ENCODE results near the gene CLMP.
"Not testable (repeated sequence)": the region's sequence is repeated elsewhere in the genome, so short reads cannot be mapped to it uniquely, and the experiment has no call there.

Gene CLMP

DNA sequence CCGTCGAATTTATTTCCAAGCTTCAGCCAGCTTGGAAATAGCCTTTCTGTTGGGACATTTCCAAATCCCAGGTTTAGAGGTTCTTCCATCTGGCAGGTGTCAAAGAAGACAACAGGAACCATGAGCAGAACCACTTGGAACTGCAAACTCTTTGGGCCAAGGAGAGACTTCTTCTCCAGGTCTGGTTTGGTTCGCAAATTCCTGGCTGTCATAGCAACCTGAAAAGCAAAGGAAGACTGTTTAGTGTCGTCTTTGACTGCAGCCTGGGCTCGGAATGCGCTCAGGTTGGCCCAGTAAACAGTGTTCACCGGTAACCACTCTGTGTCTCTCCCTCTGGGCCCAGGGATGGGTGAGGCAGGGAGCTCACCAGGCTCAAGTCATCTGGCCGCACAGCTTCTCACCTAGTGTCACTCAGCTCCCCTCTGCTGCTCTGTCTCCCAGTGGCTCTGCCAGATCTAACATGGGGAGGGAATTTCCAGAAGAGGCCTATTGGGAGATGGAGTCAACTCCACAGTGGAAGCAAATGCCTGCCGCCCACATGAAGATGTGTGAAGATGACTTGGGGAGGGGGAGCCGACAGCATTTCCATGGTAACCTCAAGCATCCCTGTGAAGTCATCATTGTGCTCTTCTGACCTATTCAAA is 11.9 kb upstream of the CLMP start:
- Mint-ChIP-seq H3K4me1 (no peaks in the 10 kb centered on the region), H3K27ac (no peak overlapping the region), H3K9me3 (no peaks in the 10 kb centered on the region), H3K27me3 (peaks cover 51% of the 10 kb centered on the region), H3K4me3 (no peak overlapping the region)
- no peak for ATAC-seq
- no peak for DNase-seq

DNA sequence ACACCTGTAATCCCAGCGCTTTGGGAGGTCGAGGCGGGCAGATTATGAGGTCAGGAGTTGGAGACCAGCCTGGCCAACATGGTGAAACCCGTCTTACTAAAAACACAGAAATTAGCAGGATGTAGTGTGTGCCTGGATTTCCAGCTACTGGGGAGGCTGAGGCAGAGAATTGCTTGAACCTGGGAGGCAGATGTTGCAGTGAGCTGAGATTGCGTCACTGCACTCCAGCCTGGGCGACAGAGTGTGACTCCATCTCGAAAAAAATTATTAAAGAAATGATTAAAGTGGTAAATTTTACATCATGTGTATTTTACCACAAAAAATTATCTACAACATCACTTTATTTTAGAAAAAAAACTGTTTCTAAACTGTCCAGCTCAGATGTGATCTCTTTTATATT is 11.0 kb upstream of the CLMP start:
- H3K27me3 Mint-ChIP-seq: peaks cover 43% of the 10 kb centered on the region
- H3K4me3 Mint-ChIP-seq, DNase-seq, H3K4me1 Mint-ChIP-seq, ATAC-seq, H3K9me3 Mint-ChIP-seq, H3K27ac Mint-ChIP-seq: not testable (repeated sequence)

DNA sequence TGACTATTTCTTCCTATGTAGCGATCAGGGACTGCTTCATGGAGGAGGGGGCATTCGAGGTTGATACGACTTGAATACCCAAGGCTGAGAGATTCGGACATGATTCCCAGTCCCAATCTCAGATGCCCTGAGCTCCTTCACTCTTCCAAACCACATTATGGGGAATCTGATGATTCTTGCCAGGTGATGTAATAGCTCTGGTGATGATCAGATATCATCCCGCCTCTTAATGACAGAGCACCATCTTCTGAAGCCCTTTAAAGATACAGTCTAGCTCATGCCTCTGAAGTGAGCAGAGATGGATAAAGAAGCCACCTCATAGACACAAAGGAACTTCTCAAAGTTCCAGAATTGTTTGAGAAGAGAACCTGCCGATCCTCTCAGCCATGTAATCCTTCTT is 8.9 kb upstream of the CLMP start:
- no peaks in the 10 kb centered on the region for H3K9me3 Mint-ChIP-seq
- ATAC-seq: no peak
- DNase-seq: no peak
- H3K4me1 Mint-ChIP-seq: no peaks in the 10 kb centered on the region
- H3K4me3 Mint-ChIP-seq: no peak overlapping the region
- peaks cover 45% of the 10 kb centered on the region for H3K27me3 Mint-ChIP-seq
- H3K27ac Mint-ChIP-seq: no peak overlapping the region

DNA sequence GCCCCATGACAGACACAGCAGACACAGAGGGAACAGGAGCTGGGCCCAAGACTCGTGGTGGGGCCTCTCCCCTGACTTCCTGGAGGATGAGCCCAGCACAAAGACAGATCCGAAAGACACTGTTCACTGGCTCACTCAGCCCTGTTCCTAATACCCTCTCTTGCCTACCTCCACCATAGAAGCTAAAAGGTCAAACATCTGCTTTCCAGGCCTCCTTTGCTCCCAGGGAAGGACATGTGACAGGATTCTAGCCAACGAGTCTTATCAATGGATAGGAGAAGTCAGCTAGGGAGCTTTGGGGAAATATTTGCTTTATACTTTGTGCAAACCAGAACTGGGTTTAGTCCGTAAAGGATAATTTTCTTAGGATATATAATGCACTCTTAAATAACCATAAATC is 8.4 kb upstream of the CLMP start:
- no peak for DNase-seq
- Mint-ChIP-seq H3K27me3 (peaks cover 45% of the 10 kb centered on the region), H3K9me3 (no peaks in the 10 kb centered on the region), H3K4me3 (no peak overlapping the region), H3K4me1 (no peaks in the 10 kb centered on the region), H3K27ac (no peak overlapping the region)
- no peak for ATAC-seq

DNA sequence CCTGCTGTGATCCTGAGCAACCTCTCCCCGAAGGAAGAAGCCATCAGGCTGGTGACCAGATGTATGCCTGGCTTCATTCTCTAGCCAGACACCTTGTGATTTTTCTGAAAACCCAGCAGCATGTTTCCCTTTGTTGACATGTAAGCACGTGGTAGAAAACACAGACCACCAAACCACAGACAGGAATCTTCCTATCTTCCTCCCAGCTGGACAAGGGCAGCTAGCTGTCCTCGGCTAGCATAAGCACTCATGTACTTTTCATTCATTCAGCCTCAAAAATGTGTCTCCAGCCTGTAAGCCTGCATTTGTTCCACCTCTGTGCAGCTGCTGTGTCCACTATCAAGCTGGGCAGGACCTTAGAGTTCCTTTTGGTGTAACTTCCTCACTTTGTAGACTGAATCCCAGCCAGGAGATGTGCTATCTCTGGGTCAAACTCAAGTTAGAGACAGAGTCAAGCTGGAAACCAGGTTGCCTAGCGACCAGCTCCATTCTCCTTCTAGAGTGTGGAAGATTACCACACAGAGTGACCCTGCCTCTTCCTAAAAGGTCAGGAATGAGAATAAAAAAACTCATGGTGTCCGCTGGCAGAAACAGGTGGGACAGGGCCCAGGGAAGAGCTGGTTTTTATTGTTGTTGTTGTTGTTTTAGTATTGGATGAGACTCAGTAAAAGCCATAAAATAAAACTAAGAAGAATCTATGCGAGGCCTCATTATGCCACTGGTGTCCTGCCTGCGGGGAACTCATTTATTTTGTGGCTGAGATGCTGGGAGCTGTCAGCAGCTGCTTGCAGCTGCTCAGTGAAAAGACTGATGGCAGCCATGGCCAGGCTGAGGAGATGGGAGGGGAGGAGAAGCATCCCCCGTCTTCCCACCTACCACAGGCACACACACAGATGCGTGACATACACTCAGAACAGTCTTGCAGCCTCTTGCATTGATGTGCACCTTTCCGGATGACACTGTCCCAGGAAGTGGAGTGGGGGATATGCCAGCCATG is 7.4 kb upstream of the CLMP start:
- Mint-ChIP-seq H3K4me3 (no peak overlapping the region), H3K4me1 (no peaks in the 10 kb centered on the region), H3K27ac (peak overlapping the region in 1 of 2 donors; percentile 16), H3K27me3 (peaks cover 45% of the 10 kb centered on the region), H3K9me3 (no peaks in the 10 kb centered on the region)
- no peak for ATAC-seq
- DNase-seq: no peak

DNA sequence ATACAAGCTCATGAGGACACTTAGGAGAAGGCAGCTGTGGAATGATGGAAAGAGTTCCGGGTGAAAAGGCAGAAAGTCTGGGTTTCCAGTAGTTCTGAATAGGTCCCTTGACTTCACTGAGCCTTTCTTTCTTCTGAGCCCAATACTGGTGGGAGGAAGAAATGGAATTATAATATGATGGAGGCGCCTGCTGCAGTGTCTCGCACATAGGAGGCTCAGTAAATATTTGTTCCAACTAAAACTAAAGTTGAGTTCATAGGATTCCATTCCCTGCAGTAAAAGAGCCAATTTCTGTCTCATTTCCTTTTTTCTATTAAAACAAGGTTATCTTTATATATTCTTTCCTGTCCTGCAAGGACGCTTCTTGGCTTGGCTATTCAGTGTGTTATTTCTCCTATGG is 5.2 kb upstream of the CLMP start:
- ATAC-seq (no peak), DNase-seq (no peak)
- Mint-ChIP-seq H3K4me1 (peaks cover 8% of the 10 kb centered on the region), H3K27ac (no peak overlapping the region), H3K4me3 (no peak overlapping the region), H3K27me3 (peaks cover 56% of the 10 kb centered on the region), H3K9me3 (no peaks in the 10 kb centered on the region)

DNA sequence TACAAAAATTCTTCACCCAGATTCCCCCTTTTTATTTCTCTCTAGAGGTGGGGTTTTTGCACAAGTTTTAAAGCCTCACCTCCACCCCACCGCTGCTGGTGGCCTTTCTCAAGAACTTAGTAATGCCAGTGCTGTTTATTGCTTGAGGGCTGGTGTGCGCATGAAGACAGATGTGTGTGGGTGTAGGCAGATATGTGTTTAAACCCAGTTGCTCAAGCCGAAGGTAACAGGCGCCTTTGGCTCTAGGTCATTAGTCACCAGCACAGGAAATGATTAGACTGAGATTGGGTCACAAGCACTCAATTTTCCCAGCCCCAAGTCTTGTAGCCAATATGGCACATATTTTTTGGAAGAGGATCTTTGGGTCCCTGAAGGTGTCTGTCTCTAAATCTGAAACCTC is 2.7 kb upstream of the CLMP start:
- Mint-ChIP-seq H3K9me3 (no peaks in the 10 kb centered on the region), H3K27ac (no peak overlapping the region), H3K4me1 (peaks cover 23% of the 10 kb centered on the region), H3K27me3 (peaks cover 81% of the 10 kb centered on the region), H3K4me3 (no peak overlapping the region)
- ATAC-seq (no peak), DNase-seq (no peak)

DNA sequence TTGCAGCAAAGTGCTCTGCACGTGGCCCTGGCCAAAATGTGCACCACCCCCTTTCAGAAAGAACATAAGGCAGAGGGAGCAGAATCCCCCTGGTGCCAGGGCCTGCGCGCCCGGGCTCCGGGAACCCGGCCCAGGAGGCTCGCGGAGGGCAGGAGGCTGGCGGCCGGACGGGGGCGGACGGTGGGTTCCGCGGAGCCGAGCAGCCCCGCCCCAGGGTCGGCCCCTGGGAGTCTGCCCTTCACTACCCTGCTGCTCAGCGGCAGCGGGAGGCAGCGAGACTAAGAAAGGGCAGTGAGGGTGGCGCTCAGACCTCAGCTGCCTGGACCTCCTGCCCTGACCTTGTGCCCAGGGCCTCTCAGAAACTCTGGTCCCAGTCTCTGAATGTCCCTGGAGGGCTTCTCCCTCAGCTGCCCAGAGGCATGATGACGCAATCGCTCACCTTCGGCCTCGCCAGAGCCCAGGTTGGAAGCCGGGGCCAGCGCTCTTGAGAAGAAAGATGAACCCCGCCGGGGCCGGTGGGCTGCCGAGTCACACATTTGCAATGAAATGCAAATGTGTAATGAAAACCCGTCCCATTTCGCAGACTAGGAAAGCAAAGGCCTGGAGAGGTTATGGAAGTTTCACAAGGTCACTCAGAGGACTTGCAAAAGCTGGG is 1.1 kb upstream of the CLMP start:
- Mint-ChIP-seq H3K4me1 (peaks cover 35% of the 10 kb centered on the region), H3K27ac (no peak overlapping the region), H3K27me3 (peaks cover 89% of the 10 kb centered on the region), H3K4me3 (peak overlapping the region; percentile 70 to 74), H3K9me3 (no peaks in the 10 kb centered on the region)
- DNase-seq (no peak), ATAC-seq (peak; percentile 23)

DNA sequence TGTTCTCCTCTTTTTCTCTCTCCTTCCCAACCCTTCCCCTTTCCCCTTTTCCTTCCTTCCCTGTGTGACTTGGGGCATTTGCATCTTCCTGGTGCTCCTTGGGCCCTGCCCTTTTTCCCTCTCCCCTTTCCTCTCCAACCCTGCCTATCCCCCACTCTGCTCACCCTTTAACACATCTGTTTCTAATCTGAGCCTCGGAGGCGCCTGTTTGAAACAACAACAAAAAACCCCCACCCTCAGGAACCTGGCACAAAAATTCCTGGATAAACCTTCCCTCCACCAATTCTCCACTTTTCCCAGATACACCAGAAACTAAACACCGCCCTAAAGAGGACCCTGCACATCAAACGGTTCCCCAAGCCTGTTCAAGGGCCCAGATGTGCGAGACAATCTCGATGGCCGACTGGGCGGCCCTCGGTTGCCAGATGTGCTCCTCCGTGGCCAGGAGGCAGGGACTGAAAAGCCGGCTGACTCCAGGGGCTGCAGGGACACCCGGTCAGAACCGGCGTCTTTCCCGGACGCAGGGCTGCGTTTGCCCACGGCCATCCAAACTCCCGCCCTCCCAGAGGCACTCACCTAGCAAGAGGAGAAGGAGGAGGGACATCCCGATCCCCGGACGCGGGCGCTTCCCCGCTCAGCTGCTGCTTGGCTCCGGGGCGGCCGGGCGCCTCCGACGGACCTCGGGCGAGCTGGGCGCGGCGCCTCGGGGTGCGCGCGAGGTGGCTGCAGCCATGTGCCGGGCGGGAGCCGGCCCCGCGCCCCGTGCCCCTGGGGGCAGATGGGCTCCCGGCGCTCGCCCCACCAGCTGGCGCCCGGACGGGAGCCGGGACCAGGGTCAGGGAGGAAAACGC is 486 bp downstream of the CLMP start:
- DNase-seq (peak in 1 of 2 donors; percentile 7), ATAC-seq (peak; percentile 26)
- H3K4me3 Mint-ChIP-seq: peak overlapping the region; percentile 70 to 74
- no peaks in the 10 kb centered on the region for H3K9me3 Mint-ChIP-seq
- peaks cover 87% of the 10 kb centered on the region for H3K27me3 Mint-ChIP-seq
- H3K27ac Mint-ChIP-seq: no peak overlapping the region
- peaks cover 35% of the 10 kb centered on the region for H3K4me1 Mint-ChIP-seq

DNA sequence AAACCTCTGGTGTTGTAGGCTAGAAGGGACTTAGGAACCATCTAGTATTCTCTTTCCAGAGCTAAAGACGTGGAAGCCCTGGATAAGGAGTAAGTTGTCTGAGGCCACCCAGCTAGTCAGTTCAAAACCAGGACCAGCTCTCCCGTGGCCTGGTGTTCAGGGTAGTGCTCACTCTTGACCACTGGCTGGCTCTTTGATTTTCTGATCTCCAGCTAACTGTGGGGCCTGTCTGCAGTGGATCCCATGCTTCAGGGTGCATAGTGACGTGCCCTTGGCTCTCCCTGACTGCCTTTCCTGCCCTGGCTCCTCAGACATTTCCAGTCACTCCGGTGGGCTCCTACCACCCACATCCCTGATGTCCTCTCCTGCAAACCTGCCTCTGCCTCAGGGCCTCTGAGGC is 1.3 kb downstream of the CLMP start:
- no peak for DNase-seq
- ATAC-seq: no peak
- Mint-ChIP-seq H3K4me1 (peaks cover 36% of the 10 kb centered on the region), H3K27ac (no peak overlapping the region), H3K4me3 (no peak overlapping the region), H3K27me3 (peaks cover 81% of the 10 kb centered on the region), H3K9me3 (no peaks in the 10 kb centered on the region)

DNA sequence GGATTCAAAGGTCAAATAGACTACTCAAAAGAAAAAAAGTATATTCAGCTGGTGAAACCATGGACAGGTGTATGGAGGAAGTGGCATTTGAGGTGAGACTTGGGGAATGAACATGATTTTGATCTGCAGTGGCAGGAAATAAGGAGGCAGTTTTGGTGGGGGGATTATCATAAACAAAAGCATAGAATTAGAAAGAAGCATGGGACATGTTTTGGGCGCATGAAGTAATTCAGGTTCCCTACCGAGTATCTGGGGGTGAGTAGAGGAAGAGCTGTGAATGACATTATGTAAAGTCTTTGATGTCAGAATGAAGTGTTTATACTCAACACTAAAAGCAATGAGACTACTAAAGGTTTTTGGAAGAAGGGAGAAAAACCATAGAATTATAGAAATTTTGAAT is 3.1 kb downstream of the CLMP start:
- Mint-ChIP-seq H3K9me3 (no peaks in the 10 kb centered on the region), H3K27me3 (peaks cover 83% of the 10 kb centered on the region), H3K4me1 (peaks cover 44% of the 10 kb centered on the region), H3K27ac (no peak overlapping the region), H3K4me3 (no peak overlapping the region)
- ATAC-seq: peak; percentile 38
- DNase-seq: no peak

DNA sequence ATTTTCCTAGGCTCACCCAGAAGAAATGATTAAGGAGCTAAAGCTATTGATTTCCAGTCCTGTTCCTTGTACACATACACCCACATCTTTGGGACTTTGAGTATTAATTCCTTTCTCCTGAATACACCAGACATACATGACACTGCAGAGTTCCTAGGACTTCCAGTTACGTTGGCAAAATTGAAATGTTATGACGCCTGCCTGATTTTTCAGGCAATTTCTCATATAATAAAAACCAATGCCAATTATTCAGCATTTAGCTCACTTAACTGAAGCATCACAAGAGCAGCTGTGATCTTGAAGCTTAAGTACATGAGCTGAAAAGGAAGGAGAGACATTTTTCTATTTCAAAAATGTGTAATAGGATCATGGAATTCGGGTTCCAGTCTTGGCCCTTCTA is 4.5 kb downstream of the CLMP start:
- DNase-seq (no peak), ATAC-seq (no peak)
- Mint-ChIP-seq H3K4me3 (no peak overlapping the region), H3K27ac (no peak overlapping the region), H3K4me1 (peaks cover 39% of the 10 kb centered on the region), H3K27me3 (peaks cover 77% of the 10 kb centered on the region), H3K9me3 (no peaks in the 10 kb centered on the region)

DNA sequence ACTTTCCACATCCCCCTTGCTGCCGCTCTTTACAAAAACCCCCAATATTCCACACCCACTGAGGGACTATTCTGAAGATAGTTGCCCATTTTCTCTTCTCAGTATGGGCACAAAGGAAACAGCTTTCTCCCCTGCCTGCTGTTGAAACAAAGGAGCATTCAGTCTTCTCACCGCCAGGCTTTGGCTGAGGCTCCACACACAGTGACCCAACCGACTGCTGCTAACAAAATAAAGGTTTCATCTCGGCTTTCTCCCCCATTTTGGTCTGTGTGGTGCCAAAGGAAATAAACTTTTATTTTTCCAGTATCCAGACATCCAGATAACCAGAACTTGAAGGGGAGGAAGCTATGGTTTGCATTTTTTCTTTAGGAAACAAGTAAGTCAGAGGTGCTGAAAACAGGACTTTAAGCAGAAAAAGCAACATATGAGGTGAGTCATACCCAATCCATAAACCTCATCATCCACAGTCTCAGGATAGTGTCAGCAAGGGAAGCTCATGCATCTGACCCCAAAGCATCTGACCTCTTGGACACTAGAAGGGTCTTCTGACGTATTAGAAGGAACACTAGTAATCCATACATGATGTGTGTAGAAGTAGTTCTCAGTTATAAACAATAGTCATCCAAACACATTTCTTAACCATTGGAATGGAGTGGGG is 6.4 kb downstream of the CLMP start:
- H3K9me3 Mint-ChIP-seq: no peaks in the 10 kb centered on the region
- H3K4me3 Mint-ChIP-seq: no peak overlapping the region
- peaks cover 72% of the 10 kb centered on the region for H3K27me3 Mint-ChIP-seq
- peaks cover 27% of the 10 kb centered on the region for H3K4me1 Mint-ChIP-seq
- DNase-seq (no peak), ATAC-seq (no peak)
- no peak overlapping the region for H3K27ac Mint-ChIP-seq

DNA sequence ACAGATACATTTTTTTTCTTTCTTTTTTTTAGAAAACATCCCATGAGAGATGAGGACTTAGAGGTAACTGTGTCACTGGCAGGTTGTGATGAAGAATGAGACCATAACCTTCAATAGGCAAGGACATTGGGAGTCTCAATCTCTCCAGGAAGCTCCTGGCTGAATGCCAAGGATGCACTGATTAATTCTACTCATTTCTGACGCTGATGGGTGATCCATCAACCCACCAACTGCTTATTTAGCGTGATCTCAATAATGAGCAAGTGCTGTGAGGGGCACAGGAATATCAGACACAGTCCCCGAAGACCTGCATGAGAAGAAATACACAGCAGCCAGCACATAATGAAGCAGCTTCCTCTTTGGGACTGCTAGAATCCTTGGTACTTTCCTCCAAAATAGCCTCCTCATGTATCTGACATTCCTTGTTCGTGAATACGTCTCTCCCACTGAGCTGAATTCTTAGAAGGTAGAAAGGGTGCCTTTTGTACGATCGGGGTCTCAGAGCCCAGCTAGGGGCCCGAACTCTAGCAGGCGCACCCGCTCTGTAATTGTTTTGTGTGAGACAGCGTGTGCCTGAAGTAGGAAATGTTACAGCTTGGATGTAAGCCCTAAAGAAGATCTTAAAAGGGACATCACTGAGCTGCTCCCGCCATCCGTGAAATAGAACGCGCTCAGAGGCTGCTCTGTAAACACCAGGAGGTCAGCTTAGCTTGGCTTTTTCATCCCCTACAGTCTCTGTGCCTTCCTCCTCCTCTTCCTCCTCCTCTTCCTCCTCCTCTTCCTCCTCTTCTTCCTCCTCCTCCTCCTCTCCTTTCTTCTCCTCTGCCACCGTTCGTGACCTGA is 7.2 kb downstream of the CLMP start:
- Mint-ChIP-seq H3K9me3 (no peaks in the 10 kb centered on the region), H3K27ac (no peak overlapping the region), H3K4me1 (peaks cover 24% of the 10 kb centered on the region), H3K4me3 (no peak overlapping the region), H3K27me3 (peaks cover 66% of the 10 kb centered on the region)
- DNase-seq: no peak
- no peak for ATAC-seq

Data from stimulated activated naive CD8-positive, alpha-beta T cell treated with anti-CD3 and anti-CD28 coated beads, Interleukin-15, amount 100 ng/mL, for 72 hours (primary cell).